ENCODE measurements around the gene CATSPER1. TPM values are rescaled to one million over a fixed set of nuclear protein-coding genes. Genes with fewer than 3 reads are reported as not detected.
"Not testable (repeated sequence)": the region's sequence is repeated elsewhere in the genome, so short reads cannot be mapped to it uniquely, and the experiment has no call there.

CATSPER1 gene
- total and polyA plus RNA-seq, 12 donors = 0.20 to 2.3 (median 0.41) TPM; not detected in 5

- H3K4me1 ChIP-seq (replicated peaks in 1 of 2) = no peaks in the 10 kb centered on the region
- H3K4me3 ChIP-seq = no peak overlapping the region
- no peaks in the 10 kb centered on the region for H3K27me3 ChIP-seq
- intact Hi-C loops (cut with DNase I) = no loop called here
- no peak for DNase-seq
- H3K27ac ChIP-seq = no peak overlapping the region
- TF ChIP-seq CTCF (IDR thresholded peaks at IDR 0.05) (no peak), POLR2A (IDR thresholded peaks at IDR 0.05) (no peak)
- H3K9me3 ChIP-seq (replicated peaks in 1 of 3) = no peaks in the 10 kb centered on the region
- no peaks in the 10 kb centered on the region for H3K36me3 ChIP-seq (replicated peaks in 1 of 2)
- 68 to 87% (median 77%) methylated on average over 3 of the region's 3 CpGs for WGBS, 4 donors
Measured at GRCh38 chr11:66037327-66037726, 11.0 kb upstream of the CATSPER1 start.

GRCh38 chr11:66036334-66036710 is 10.0 kb upstream of the CATSPER1 start:
- WGBS, 4 donors = 66 to 88% (median 84%) methylated on average over 5 of the region's 5 CpGs

GRCh38 chr11:66035653-66036333 is 9.5 kb upstream of the CATSPER1 start:
- intact Hi-C loops (cut with DNase I) = no loop called here
- Histone ChIP-seq H3K27me3 (no peaks in the 10 kb centered on the region), H3K9me3 (replicated peaks in 1 of 3) (no peaks in the 10 kb centered on the region), H3K27ac (no peak overlapping the region), H3K4me3 (no peak overlapping the region), H3K36me3 (replicated peaks in 1 of 2) (no peaks in the 10 kb centered on the region), H3K4me1 (replicated peaks in 1 of 2) (no peaks in the 10 kb centered on the region)
- DNase-seq = no peak
- WGBS, 4 donors = 49 to 83% (median 63%) methylated on average over 5 to 9 of the region's 9 CpGs
- no peak for TF ChIP-seq CTCF (IDR thresholded peaks at IDR 0.05)
- no peak for TF ChIP-seq POLR2A (IDR thresholded peaks at IDR 0.05)

More at GRCh38 chr11:66036334-66036710, 10.0 kb upstream of the CATSPER1 start:
- Histone ChIP-seq H3K36me3 (replicated peaks in 1 of 2) (no peaks in the 10 kb centered on the region), H3K4me1 (replicated peaks in 1 of 2) (no peaks in the 10 kb centered on the region), H3K27me3 (no peaks in the 10 kb centered on the region), H3K27ac (no peak overlapping the region), H3K4me3 (no peak overlapping the region), H3K9me3 (replicated peaks in 1 of 3) (no peaks in the 10 kb centered on the region)
- intact Hi-C loops (cut with DNase I) = no loop called here
- DNase-seq = no peak
- TF ChIP-seq CTCF (IDR thresholded peaks at IDR 0.05) = no peak
- TF ChIP-seq POLR2A (IDR thresholded peaks at IDR 0.05) = no peak

GRCh38 chr11:66032957-66033735 is 6.9 kb upstream of the CATSPER1 start:
- no peaks in the 10 kb centered on the region for H3K4me1 ChIP-seq (replicated peaks in 1 of 2)
- no peaks in the 10 kb centered on the region for H3K27me3 ChIP-seq
- no peak for DNase-seq
- TF ChIP-seq CTCF (IDR thresholded peaks at IDR 0.05) (no peak), POLR2A (IDR thresholded peaks at IDR 0.05) (no peak)
- WGBS, 4 donors = 83 to 85% (median 84%) methylated on average over 8 of the region's 8 CpGs
- no peak overlapping the region for H3K27ac ChIP-seq
- no peaks in the 10 kb centered on the region for H3K9me3 ChIP-seq (replicated peaks in 1 of 3)
- no peak overlapping the region for H3K4me3 ChIP-seq
- intact Hi-C loops (cut with DNase I) = no loop called here
- no peaks in the 10 kb centered on the region for H3K36me3 ChIP-seq (replicated peaks in 1 of 2)

- WGBS, 4 donors = 57 to 79% (median 61%) methylated on average over 4 to 5 of the region's 5 CpGs
- intact Hi-C loops (cut with DNase I) = not testable (repeated sequence)
- peak overlapping the region in 1 of 4 donors; percentile 17 for H3K4me3 ChIP-seq
Measured at GRCh38 chr11:66023186-66023440, 3.2 kb downstream of the CATSPER1 start.

More at GRCh38 chr11:66023186-66023440, 3.2 kb downstream of the CATSPER1 start:
- H3K9me3 ChIP-seq (replicated peaks in 1 of 3); H3K36me3 ChIP-seq (replicated peaks in 1 of 2); H3K27ac ChIP-seq; DNase-seq; H3K27me3 ChIP-seq: not testable (repeated sequence)
- H3K4me1 ChIP-seq (replicated peaks in 1 of 2) = peaks cover 7 to 14% of the 10 kb centered on the region in 2 donors

Data from adrenal gland (tissue), 12 donors.